Caco-2 (cell line): ENCODE measurements around the gene NECTIN1. TPM values are rescaled to one million over a fixed set of nuclear protein-coding genes. Genes with fewer than 3 reads are reported as not detected.
A peak's percentile ranks its signal among the peaks of the same experiment; 100 is the strongest.

Source experiments
- BruUV-seq: library from RNA; stranded (reverse); fragments of 400-500 nt; replicated peaks from 2 replicates; lab custom pipeline; 2021; lab: Mats Ljungman, UMichigan
- CTCF ChIA-PET: fragments of 300-600 bp; sonication (Branson Sonifier 250); formaldehyde crosslinking; loops from one replicate; lab custom pipeline; 2022; ENCODE audit warnings: antibody characterized with exemption; lab: Charles Lee
- POLR2A ChIA-PET: fragments of 300-600 bp; sonication (Branson Sonifier 250); formaldehyde crosslinking; loops from one replicate; lab custom pipeline; 2022; ENCODE audit warnings: antibody characterized with exemption; lab: Charles Lee
- DNase-seq, 2 experiments: peaks; one replicate each; pipeline versions ENCODE4 v3.0.0 to v3.0.0-alpha.2; 2020 to 2022
- H3K27me3 ChIP-seq: replicated peaks from 2 replicates; pipeline ENCODE4 v1.6.0; 2011; ENCODE audit warnings: low read length; ENCODE audit not compliant: control insufficient read depth, insufficient read depth
- H3K36me3 ChIP-seq: 2 replicates; pipeline ENCODE4 v1.5.1; 2011; ENCODE audit warnings: low read length; ENCODE audit not compliant: control insufficient read depth, insufficient read depth
- H3K4me1 ChIP-seq: fragments of 250-450 bp; sonication (Bioruptor Pico); 2 replicates; pipeline ENCODE4 v1.5.1; 2020; ENCODE audit warnings: mild to moderate bottlenecking
- H3K4me3 ChIP-seq: 2 replicates; pipeline ENCODE4 v1.5.1; 2011; ENCODE audit warnings: low read depth, mild to moderate bottlenecking, control low read depth, low read length
- H3K9me3 ChIP-seq: fragments of 250-450 bp; sonication (Bioruptor Pico); 2 replicates; pipeline ENCODE4 v1.5.1; 2020; ENCODE audit warnings: mild to moderate bottlenecking, moderate library complexity
- H3K27ac Mint-ChIP-seq: one replicate; pipeline ENCODE4 v1.8.0; 2022; ENCODE audit warnings: mixed read lengths; ENCODE audit not compliant: unreplicated experiment
- H3K27me3 Mint-ChIP-seq: one replicate; pipeline ENCODE4 v1.8.0; 2022; ENCODE audit warnings: mixed read lengths; ENCODE audit not compliant: insufficient read depth, unreplicated experiment
- H3K36me3 Mint-ChIP-seq: one replicate; pipeline ENCODE4 v1.8.0; 2022; ENCODE audit warnings: mild to moderate bottlenecking, mixed read lengths; ENCODE audit not compliant: insufficient read depth, unreplicated experiment
- H3K4me1 Mint-ChIP-seq: one replicate; pipeline ENCODE4 v1.8.0; 2022; ENCODE audit warnings: low read depth, mixed read lengths; ENCODE audit not compliant: unreplicated experiment
- H3K4me3 Mint-ChIP-seq: one replicate; pipeline ENCODE4 v1.8.0; 2022; ENCODE audit warnings: mild to moderate bottlenecking, moderate library complexity, mixed read lengths; ENCODE audit not compliant: unreplicated experiment
- H3K9me3 Mint-ChIP-seq: one replicate; pipeline ENCODE4 v1.8.0; 2022; ENCODE audit warnings: mixed read lengths; ENCODE audit not compliant: unreplicated experiment
- intact Hi-C: fragments of 100-400 bp; cut with micrococcal nuclease; formaldehyde crosslinking; loops from one replicate; pipeline ENCODE4 v1.10.0; 2022; ENCODE audit not compliant: unreplicated experiment
- total RNA-seq: library from RNA; stranded (reverse); gene quantifications from 2 replicates; pipeline ENCODE4 v1.2.3, GENCODE V29; 2022
- TF ChIP-seq, protein P1 (sequence below), 2 experiments: fragments of 200-600 bp in 1 of 2; IDR thresholded peaks; 1 replicate in 1 of 2; 2 replicates in 1 of 2; pipeline versions ENCODE4 v1.5.1 to v1.8.0; 2011 to 2022; ENCODE audit warnings: antibody characterized with exemption in 1 of 2, control low read depth in 1 of 2, inconsistent platforms in 1 of 2, low read depth in 1 of 2, low read length in 1 of 2, mild to moderate bottlenecking in 1 of 2, moderate library complexity in 1 of 2; ENCODE audit not compliant: insufficient read depth in 1 of 2, severe bottlenecking in 1 of 2, unreplicated experiment in 1 of 2

Gene NECTIN1
- total RNA-seq, 1 experiment from 2014 or later = 60.1 TPM

DNA sequence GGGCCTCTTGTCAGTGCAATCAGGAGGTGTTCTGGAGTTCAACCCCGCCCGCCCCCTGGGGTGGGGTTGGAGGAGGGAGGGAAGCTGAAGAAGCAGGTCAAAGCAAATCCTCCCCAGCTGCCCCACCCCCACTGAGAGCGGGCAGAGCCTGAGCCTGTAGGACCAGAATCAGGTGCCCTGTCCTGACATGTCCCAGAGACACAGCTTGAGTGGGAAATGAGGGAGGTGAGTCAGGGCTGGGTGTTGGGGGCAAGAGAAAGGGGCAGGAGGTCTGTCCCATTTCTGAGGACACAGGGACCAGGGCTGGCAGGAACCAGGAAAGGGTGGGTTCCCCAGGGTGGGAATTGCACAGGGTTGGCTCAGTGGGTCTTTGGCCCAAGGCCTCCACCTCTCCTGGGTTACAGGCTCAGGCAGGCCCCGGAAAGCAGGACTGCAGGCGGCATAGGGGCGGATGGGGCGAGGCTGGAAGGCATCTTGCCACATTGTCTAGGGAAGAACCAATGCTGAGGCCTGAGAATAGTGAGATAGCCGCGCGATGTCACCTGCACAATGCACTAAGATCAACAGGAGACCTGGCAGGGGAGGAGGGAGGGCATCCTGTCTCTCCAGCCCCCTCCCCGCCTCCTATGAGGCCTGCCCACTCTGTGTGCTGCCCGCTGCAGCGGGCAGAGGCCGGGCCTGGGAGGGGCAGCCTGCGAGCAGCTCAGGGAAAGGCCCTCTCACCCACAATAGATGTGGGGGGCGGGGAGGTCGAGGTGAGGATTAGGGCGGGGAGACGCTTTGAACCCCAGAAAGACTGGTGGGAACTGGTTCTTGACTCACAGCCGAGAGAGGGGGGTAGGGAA, 32.4 kb downstream of the NECTIN1 start:
- peak in 1 of 2 experiments; percentile 64 for DNase-seq

DNA sequence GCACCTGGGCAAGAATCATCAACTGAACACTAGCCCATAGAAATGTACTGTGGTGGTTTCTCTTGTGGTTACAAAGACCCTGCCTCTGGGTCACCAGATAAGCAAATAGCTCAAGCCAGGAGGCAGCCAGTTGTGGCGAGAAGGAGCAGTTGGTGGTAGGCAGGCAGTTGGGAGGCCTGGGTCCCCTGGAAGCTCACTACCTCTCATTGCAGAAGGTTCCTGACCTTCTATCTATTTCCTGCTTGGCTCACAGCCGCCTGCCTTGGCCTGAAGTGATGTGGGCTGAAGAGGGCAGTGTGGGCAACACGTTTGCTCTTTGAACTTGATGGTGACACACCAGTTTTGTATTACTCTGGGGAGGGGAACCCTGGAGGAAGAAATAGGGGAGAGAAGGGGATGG, 34.7 kb downstream of the NECTIN1 start:
- H3K4me1 Mint-ChIP-seq = peaks cover 21% of the 10 kb centered on the region
- TF ChIP-seq, protein P1, sequence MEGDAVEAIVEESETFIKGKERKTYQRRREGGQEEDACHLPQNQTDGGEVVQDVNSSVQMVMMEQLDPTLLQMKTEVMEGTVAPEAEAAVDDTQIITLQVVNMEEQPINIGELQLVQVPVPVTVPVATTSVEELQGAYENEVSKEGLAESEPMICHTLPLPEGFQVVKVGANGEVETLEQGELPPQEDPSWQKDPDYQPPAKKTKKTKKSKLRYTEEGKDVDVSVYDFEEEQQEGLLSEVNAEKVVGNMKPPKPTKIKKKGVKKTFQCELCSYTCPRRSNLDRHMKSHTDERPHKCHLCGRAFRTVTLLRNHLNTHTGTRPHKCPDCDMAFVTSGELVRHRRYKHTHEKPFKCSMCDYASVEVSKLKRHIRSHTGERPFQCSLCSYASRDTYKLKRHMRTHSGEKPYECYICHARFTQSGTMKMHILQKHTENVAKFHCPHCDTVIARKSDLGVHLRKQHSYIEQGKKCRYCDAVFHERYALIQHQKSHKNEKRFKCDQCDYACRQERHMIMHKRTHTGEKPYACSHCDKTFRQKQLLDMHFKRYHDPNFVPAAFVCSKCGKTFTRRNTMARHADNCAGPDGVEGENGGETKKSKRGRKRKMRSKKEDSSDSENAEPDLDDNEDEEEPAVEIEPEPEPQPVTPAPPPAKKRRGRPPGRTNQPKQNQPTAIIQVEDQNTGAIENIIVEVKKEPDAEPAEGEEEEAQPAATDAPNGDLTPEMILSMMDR (IDR thresholded peaks at IDR 0.05; ENCODE audit: insufficient read depth in 1 of 2, low read depth in 1 of 2, low read length in 1 of 2, severe bottlenecking in 1 of 2, unreplicated experiment in 1 of 2) = peak; percentile 38 to 73
- BruUV-seq = no TSS peak
- no peaks in the 10 kb centered on the region for H3K36me3 ChIP-seq
- CTCF ChIA-PET = interaction anchor here (0.9 to 2.8 kb wide), 2 partner anchors 14 to 35 kb away, joined by 4 to 22 read pairs; partner anchors contain the start of gene NECTIN1
- H3K9me3 Mint-ChIP-seq = no peaks in the 10 kb centered on the region
- H3K9me3 ChIP-seq = no peaks in the 10 kb centered on the region
- H3K4me3 ChIP-seq = no peak overlapping the region
- H3K4me1 ChIP-seq = peaks cover 13% of the 10 kb centered on the region; the same call in 1 of the 2 replicates
- no peaks in the 10 kb centered on the region for H3K27me3 ChIP-seq
- peak in 1 of 2 experiments; percentile 62 for DNase-seq
- peak overlapping the region; percentile 22 for H3K27ac Mint-ChIP-seq
- POLR2A ChIA-PET = no interaction called here
- intact Hi-C loops = loop anchor here (1.0 kb wide), 3 partner anchors 19 to 299 kb away; partner anchors contain the start of gene NECTIN1
- no peak overlapping the region for H3K4me3 Mint-ChIP-seq
- H3K36me3 Mint-ChIP-seq = peaks cover 7% of the 10 kb centered on the region
- no peaks in the 10 kb centered on the region for H3K27me3 Mint-ChIP-seq

More for the DNA sequence above, 32.4 kb downstream of the NECTIN1 start:
- H3K4me3 Mint-ChIP-seq = no peak overlapping the region
- H3K9me3 Mint-ChIP-seq = no peaks in the 10 kb centered on the region
- TF ChIP-seq, protein P1 (IDR thresholded peaks at IDR 0.05; ENCODE audit: insufficient read depth in 1 of 2, low read depth in 1 of 2, low read length in 1 of 2, severe bottlenecking in 1 of 2, unreplicated experiment in 1 of 2) = no peak
- POLR2A ChIA-PET = no interaction called here
- peaks cover 7% of the 10 kb centered on the region for H3K36me3 Mint-ChIP-seq
- Histone ChIP-seq H3K4me1 (peaks cover 21% of the 10 kb centered on the region; the same call in 1 of the 2 replicates), H3K9me3 (no peaks in the 10 kb centered on the region), H3K36me3 (0 out of 2 replicates have a peak, but pooled peaks cover 1% of the 10 kb centered on the region), H3K4me3 (no peak overlapping the region), H3K27me3 (no peaks in the 10 kb centered on the region)
- CTCF ChIA-PET = interaction anchor here (1.0 to 1.1 kb wide), 2 partner anchors 17 to 33 kb away, joined by 3 to 6 read pairs; partner anchors contain the start of gene NECTIN1
- no peaks in the 10 kb centered on the region for H3K27me3 Mint-ChIP-seq
- no TSS peak for BruUV-seq
- intact Hi-C loops = no loop called here
- peaks cover 21% of the 10 kb centered on the region for H3K4me1 Mint-ChIP-seq
- no peak overlapping the region for H3K27ac Mint-ChIP-seq

- CTCF ChIA-PET = interaction anchor here (2.8 kb wide), 1 partner anchor 36 kb away, joined by 22 read pairs; the partner anchor contains the start of gene NECTIN1
- Histone ChIP-seq H3K36me3 (no peaks in the 10 kb centered on the region), H3K9me3 (no peaks in the 10 kb centered on the region), H3K4me3 (no peak overlapping the region), H3K4me1 (peaks cover 7% of the 10 kb centered on the region; the same call in 1 of the 2 replicates), H3K27me3 (no peaks in the 10 kb centered on the region)
- no TSS peak for BruUV-seq
- TF ChIP-seq, protein P1 (IDR thresholded peaks at IDR 0.05; ENCODE audit: insufficient read depth in 1 of 2, low read depth in 1 of 2, low read length in 1 of 2, severe bottlenecking in 1 of 2, unreplicated experiment in 1 of 2) = no peak
- H3K4me1 Mint-ChIP-seq = peaks cover 21% of the 10 kb centered on the region
- no peak overlapping the region for H3K4me3 Mint-ChIP-seq
- H3K9me3 Mint-ChIP-seq = no peaks in the 10 kb centered on the region
- H3K27me3 Mint-ChIP-seq = no peaks in the 10 kb centered on the region
- peaks cover 7% of the 10 kb centered on the region for H3K36me3 Mint-ChIP-seq
- intact Hi-C loops = no loop called here
- POLR2A ChIA-PET = no interaction called here
- peak overlapping the region; percentile 64 for H3K27ac Mint-ChIP-seq
- no peak for DNase-seq
These were observed 35.7 kb downstream of the NECTIN1 start for GRCh38 chr11:119693253-119693815.
